ENCODE results near the gene DRD1.

DRD1 gene

DNA sequence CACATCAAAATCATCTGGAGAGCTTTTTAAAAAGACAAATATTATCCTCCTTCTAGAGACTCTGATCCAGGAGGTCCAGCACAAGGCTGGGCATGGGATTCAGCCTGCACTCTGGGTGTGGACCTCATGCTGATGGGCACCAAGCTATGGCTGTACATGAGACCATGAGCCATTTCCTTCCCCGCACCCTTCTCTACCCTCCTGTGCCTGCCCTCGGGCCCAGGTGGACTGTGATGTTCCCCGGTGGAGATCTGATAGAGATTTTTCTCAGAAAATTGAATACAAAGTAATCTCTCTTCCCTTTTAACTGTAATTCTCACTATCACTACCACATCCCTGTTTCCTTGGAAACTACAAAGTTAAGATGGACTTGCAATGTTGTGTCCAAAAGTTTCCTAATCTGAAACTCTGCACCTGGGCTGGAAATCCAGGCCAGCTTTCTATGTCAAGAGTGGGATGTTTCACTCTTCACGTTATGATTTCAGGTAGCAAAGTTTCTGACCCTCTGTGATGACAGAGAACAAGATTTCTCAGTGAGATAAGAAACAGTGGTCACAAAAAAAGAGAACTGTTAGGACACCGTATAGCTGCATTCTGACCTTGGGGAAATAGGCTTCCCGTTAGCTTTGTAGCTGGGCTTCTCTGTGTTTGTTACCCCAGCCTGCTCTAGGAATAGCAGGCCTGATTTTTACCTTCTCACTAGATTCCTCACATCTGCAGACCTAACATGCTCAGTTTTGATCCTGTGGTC, 45.9 kb upstream of the DRD1 start:
- H2AFZ ChIP-seq: no peak overlapping the region
- no peaks in the 10 kb centered on the region for H3K27me3 ChIP-seq (ENCODE audit: control insufficient read depth, insufficient read depth, low read length)
- no peak overlapping the region for H3K9ac ChIP-seq
- H3K27ac ChIP-seq: no peak overlapping the region
- no peaks in the 10 kb centered on the region for H3K36me3 ChIP-seq (ENCODE audit: control insufficient read depth, insufficient read depth, low read length)
- H3K4me3 ChIP-seq (ENCODE audit: low read depth, low read length): no peak overlapping the region
- TF ChIP-seq, protein P1, sequence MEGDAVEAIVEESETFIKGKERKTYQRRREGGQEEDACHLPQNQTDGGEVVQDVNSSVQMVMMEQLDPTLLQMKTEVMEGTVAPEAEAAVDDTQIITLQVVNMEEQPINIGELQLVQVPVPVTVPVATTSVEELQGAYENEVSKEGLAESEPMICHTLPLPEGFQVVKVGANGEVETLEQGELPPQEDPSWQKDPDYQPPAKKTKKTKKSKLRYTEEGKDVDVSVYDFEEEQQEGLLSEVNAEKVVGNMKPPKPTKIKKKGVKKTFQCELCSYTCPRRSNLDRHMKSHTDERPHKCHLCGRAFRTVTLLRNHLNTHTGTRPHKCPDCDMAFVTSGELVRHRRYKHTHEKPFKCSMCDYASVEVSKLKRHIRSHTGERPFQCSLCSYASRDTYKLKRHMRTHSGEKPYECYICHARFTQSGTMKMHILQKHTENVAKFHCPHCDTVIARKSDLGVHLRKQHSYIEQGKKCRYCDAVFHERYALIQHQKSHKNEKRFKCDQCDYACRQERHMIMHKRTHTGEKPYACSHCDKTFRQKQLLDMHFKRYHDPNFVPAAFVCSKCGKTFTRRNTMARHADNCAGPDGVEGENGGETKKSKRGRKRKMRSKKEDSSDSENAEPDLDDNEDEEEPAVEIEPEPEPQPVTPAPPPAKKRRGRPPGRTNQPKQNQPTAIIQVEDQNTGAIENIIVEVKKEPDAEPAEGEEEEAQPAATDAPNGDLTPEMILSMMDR (IDR thresholded peaks at IDR 0.05): no peak
- no peak overlapping the region for H3K4me2 ChIP-seq (ENCODE audit: low read length)
- H3K4me1 ChIP-seq: no peaks in the 10 kb centered on the region
- no peaks in the 10 kb centered on the region for H3K9me3 ChIP-seq (ENCODE audit: control insufficient read depth, low read length)
- H3K79me2 ChIP-seq: peaks cover 16% of the 10 kb centered on the region

DNA sequence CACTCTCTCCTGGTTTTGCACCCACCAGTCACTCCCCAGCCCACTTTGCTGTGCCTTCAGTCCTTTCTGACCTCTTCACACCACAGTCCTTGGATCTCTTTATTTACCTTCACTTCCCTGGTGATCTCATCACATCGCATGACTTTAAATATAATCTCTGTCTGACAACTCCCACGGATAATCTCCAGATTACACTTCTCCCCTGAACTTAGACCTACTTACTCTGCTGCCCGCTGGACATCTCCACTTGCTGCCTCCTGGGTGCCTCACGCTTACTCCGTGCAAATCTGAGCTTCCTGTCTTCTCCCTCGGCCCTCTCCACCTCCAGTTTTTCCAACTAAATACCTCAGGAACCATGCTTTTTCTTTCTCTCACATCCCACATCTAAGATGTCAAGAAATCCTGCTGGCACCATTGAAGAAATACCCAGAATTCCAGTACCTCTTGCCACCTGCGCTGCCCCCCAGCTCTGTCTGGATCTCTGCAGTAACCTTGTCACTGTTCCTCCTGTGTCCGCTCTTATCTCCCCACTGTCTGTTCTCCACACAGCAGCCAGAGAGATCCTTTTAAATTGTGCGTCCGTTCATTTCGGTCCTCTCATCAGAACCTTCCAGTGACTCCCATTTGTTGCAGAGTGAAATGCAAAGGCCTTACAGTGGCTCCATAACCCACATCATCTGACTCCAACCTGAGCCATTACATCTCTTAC, 43.7 kb upstream of the DRD1 start:
- Histone ChIP-seq H3K9me3 (ENCODE audit: control insufficient read depth, low read length) (no peaks in the 10 kb centered on the region), H3K4me3 (ENCODE audit: low read depth, low read length) (no peak overlapping the region), H3K9ac (no peak overlapping the region), H3K79me2 (peaks cover 22% of the 10 kb centered on the region), H2AFZ (no peak overlapping the region), H3K4me1 (no peaks in the 10 kb centered on the region), H3K27ac (no peak overlapping the region), H3K4me2 (ENCODE audit: low read length) (no peak overlapping the region), H3K27me3 (ENCODE audit: control insufficient read depth, insufficient read depth, low read length) (no peaks in the 10 kb centered on the region), H3K36me3 (ENCODE audit: control insufficient read depth, insufficient read depth, low read length) (no peaks in the 10 kb centered on the region)
- TF ChIP-seq, protein P1 (IDR thresholded peaks at IDR 0.05): no peak

DNA sequence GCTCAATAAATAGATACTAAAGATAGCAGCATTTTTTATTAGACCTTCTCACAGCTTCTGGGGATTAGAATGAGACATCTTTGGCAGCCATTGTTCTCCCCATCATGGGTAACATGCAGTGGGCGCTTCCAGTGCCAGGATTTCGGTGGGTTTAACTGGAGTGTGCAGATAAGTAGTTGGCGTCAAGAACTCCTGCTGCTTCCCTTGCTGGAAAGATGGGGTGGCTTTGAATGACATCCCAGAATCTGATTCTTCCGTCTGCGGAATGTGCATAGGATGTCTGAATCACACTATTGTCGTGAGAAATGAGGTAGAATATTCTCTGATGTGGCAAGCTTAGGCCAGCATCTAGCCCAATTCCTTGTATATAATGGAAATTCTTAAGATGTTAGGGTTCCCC, 41.6 kb upstream of the DRD1 start:
- TF ChIP-seq, protein P1 (IDR thresholded peaks at IDR 0.05): no peak
- H3K36me3 ChIP-seq (ENCODE audit: control insufficient read depth, insufficient read depth, low read length): no peaks in the 10 kb centered on the region

DNA sequence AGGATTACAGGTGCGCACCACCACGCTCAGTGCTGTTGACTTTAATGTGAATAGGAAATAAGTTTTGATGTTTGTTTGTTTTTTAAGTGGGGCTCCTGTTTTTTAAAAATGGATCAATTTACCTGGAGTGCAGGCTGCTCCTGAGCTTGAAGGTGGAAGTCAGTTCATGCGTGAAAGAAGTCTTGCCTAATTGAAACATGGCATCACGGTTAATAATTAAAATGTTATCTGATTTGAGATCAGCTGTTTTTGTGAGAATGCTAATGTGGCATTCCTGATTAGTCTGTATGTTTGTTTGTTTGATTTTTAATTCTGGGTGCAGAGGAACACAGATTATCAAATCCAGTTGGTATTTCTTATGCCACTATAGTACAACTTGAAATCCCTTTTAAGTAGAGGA, 40.8 kb upstream of the DRD1 start:
- Histone ChIP-seq H3K4me1 (peaks cover under 1% of the 10 kb centered on the region), H3K79me2 (peaks cover 44% of the 10 kb centered on the region), H3K9ac (no peak overlapping the region), H2AFZ (no peak overlapping the region), H3K27me3 (ENCODE audit: control insufficient read depth, insufficient read depth, low read length) (no peaks in the 10 kb centered on the region), H3K4me2 (ENCODE audit: low read length) (no peak overlapping the region), H3K36me3 (ENCODE audit: control insufficient read depth, insufficient read depth, low read length) (no peaks in the 10 kb centered on the region), H3K4me3 (ENCODE audit: low read depth, low read length) (no peak overlapping the region), H3K27ac (no peak overlapping the region), H3K9me3 (ENCODE audit: control insufficient read depth, low read length) (no peaks in the 10 kb centered on the region)
- TF ChIP-seq, protein P1 (IDR thresholded peaks at IDR 0.05): no peak

More for the DNA sequence above, 41.6 kb upstream of the DRD1 start:
- H3K4me1 ChIP-seq: no peaks in the 10 kb centered on the region
- no peak overlapping the region for H3K9ac ChIP-seq
- H3K9me3 ChIP-seq (ENCODE audit: control insufficient read depth, low read length): no peaks in the 10 kb centered on the region
- no peak overlapping the region for H3K27ac ChIP-seq
- H2AFZ ChIP-seq: no peak overlapping the region
- peaks cover 36% of the 10 kb centered on the region for H3K79me2 ChIP-seq
- no peak overlapping the region for H3K4me3 ChIP-seq (ENCODE audit: low read depth, low read length)
- no peak overlapping the region for H3K4me2 ChIP-seq (ENCODE audit: low read length)
- no peaks in the 10 kb centered on the region for H3K27me3 ChIP-seq (ENCODE audit: control insufficient read depth, insufficient read depth, low read length)

All from parathyroid adenoma (tissue), 2 donors.